Measurements from ENCODE around the gene NT5C2.

The NT5C2 gene

DNA sequence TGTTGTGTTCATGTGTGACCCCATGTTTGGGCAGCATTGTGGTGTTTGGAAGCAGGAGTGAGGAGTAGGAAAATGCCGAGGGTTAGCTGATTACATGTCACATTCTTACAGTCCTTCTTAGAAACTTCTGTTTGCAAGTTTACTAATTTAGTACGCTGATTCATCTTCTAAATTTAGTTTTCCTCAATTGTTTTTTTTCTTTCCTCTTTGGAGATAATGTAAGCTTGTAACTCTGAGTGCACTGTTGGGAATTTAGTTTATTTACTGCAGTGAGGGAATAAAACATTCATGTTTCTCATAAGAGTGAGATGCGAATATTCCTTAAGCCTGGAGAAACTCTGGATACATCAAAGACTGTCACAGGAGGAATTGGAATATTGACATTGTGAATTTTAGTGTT is 135.0 kb downstream of the NT5C2 start:
- no peak for DNase-seq (ENCODE audit: low read depth)

DNA sequence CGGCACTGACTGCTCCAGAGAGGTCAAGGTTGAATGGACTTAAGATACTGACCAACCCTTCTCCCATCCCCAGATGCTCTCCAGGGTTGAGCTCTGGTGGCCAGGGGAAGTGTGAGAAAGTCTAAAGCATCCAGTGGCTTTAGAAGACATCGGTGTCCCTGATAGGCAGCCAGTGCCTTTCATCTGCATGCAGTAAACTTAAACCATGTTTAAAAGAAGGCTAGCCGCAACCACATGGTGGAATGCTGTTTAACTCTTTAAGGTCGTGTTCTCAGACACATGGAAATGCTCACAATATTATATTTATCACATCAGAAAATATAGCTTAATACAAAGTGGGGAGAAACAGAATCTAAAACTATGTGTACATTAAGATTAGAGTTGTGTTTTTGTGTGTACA is 138.0 kb downstream of the NT5C2 start:
- DNase-seq (ENCODE audit: low read depth): no peak

GRCh38 chr10:103054621-103055020 is 138.5 kb downstream of the NT5C2 start:
- no peak for DNase-seq (ENCODE audit: low read depth)

GRCh38 chr10:103053659-103054581 is 139.2 kb downstream of the NT5C2 start:
- peak; percentile 33 for DNase-seq (ENCODE audit: low read depth)

DNA sequence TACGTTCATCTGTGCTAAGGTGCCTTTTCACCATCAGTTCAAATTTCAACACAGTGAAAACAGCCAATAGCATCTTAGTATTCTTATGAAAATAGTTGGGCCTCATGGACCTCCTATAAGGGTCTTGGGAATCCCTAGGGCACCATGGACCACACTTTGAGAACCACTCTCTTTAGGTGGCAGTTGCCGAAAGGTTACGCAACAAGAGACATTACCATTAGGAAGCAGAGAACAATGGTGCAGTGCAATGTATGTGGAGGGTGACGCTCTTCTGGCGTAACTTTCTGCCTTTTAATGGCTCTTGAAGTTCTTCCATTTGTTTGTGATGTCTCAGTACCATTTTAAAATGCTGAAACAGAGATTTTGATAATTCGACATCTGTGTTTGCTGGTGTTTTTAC is 143.8 kb downstream of the NT5C2 start:
- DNase-seq (ENCODE audit: low read depth): no peak

GRCh38 chr10:103047381-103047780 is 145.7 kb downstream of the NT5C2 start:
- DNase-seq (ENCODE audit: low read depth): no peak

DNA sequence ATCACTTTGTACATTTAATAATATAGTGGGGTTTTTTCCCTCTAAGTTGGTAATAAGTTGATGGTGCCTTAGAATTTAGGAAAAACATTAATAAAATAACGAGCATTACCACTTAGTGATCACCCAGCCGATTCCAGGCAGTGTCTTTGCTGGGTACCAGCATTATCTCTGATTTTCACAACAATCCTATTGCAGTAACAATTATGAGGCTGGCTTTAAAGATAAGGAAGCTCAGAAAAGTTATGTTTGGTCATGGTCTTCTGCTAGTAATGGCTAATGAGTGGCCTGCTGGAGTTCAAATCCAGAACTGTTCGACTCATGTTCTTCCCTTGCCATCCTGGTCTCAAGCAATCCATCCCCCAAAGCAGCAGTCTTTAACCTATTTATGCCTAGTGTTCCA is 147.1 kb downstream of the NT5C2 start:
- DNase-seq (ENCODE audit: low read depth): no peak

- no peak for DNase-seq (ENCODE audit: low read depth)
Observed at GRCh38 chr10:103044942-103045489, 148.1 kb downstream of the NT5C2 start.

GRCh38 chr10:103042908-103043307 is 150.2 kb downstream of the NT5C2 start:
- no peak for DNase-seq (ENCODE audit: low read depth)

GRCh38 chr10:103042129-103042528 is 150.9 kb downstream of the NT5C2 start:
- DNase-seq (ENCODE audit: low read depth): no peak

DNA sequence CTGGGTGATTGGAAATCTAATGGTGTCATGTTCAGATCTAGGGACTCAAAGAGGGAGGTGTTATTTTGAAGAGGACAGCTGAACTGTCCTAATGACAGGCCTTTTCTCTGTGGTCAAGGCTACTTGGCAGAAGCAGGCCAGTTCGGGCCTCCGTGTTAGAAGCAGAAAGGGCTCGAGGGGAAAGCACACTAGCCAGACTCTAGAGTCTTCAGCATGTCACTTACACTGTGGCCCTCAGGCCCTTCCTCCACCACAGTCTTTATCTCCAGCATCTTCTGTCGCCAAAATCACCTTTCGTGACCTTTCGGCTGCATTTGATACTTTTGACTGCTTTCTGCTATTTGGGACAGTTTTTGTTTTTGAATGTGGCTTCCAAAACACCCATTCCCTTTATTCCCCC is 151.7 kb downstream of the NT5C2 start:
- DNase-seq (ENCODE audit: low read depth): no peak

- no peak for DNase-seq (ENCODE audit: low read depth)
Observed at GRCh38 chr10:103040418-103040817, 152.7 kb downstream of the NT5C2 start.

DNA sequence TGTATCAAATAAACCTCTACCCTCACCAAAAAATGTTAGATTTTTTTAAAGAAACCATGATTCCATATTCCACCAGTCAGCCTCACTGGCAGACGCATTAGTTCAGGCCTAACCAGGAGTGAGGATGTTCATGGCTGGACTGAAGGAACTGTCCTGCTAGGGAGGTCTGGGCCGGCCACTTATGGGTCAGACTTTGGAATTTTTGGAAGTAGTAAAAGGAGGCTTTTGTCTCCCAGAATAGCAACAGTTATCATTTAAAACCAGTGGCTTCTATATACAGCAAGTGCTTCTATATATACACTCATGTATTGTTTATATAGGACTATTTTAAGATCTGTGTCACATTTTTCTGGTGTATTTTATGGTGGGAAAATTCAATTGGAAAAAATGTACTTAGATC is 154.5 kb downstream of the NT5C2 start:
- no peak for DNase-seq (ENCODE audit: low read depth)
